Skeletal muscle tissue (tissue), 4 donors: ENCODE results near the gene TAT. TPM values are rescaled to one million over a fixed set of nuclear protein-coding genes. Genes with fewer than 3 reads are reported as not detected.
"Not testable (repeated sequence)": the region's sequence is repeated elsewhere in the genome, so short reads cannot be mapped to it uniquely, and the experiment has no call there.

Experiments used
- H3K27ac ChIP-seq: one replicate; pipeline ENCODE4 v1.7.0; 2013; ENCODE audit warnings: mild to moderate bottlenecking, low read depth, low read length, inconsistent platforms
- H3K27me3 ChIP-seq, 3 donors: one replicate each; pipeline ENCODE4 v1.7.0; 2013; ENCODE audit warnings: low read length in 3 of 3; ENCODE audit not compliant: control insufficient read depth in 3 of 3, insufficient read depth in 3 of 3
- H3K36me3 ChIP-seq, 3 donors: one replicate each; pipeline ENCODE4 v1.7.0; 2013; ENCODE audit warnings: low read length in 3 of 3; ENCODE audit not compliant: control insufficient read depth in 3 of 3, insufficient read depth in 3 of 3
- H3K4me1 ChIP-seq, 3 donors: one replicate each; pipeline ENCODE4 v1.7.0; 2013; ENCODE audit warnings: low read length in 3 of 3, mild to moderate bottlenecking in 3 of 3; ENCODE audit not compliant: control insufficient read depth in 3 of 3, insufficient read depth in 3 of 3
- H3K4me3 ChIP-seq, 3 donors: one replicate each; pipeline ENCODE4 v1.7.0; 2013; ENCODE audit warnings: low read length in 3 of 3
- H3K9ac ChIP-seq, 3 donors: one replicate each; pipeline ENCODE4 v1.7.0; 2013; ENCODE audit warnings: low read length in 3 of 3, mild to moderate bottlenecking in 3 of 3, moderate library complexity in 2 of 3, low read depth in 1 of 3
- H3K9me3 ChIP-seq, 3 donors: one replicate each; pipeline ENCODE4 v1.7.0; 2013; ENCODE audit warnings: low read length in 3 of 3; ENCODE audit not compliant: control insufficient read depth in 3 of 3
- total RNA-seq: library from RNA; depleted of rRNA; stranded (reverse); fragments of >200 nt; gene quantifications from one replicate; pipeline ENCODE4 v1.2.3, GENCODE V29; 2014
- donor health status: Osteomylitis.

Gene TAT
- total RNA-seq: not detected

DNA sequence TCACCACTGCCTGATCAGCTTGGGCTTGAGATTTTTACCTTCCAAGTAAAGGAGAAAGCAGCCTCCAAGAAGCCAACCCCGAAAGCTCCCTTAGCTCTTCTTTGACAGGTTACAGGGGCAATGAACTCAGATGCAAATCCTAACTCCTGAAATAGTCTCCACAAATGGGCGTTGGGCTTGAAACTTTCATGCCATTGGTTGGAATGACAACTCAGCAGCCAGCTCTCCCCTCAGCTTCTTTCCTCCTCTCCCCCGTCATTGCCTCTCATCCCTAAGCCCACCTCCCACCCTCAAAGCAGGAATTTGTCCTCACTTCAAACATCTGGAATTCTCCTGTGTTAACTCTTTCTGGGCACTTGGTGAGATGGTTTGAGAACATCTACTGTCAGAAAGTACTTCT, at the start of gene TAT:
Gene TAT (minus strand): TSS at position 122 of the 400 bp plus-strand sequence. CDS start 677 bp downstream, outside the sequence.
- Histone ChIP-seq H3K27ac (no peak within 1 kb of the TSS), H3K27me3 (peaks cover 0 to 12% (median 0%) of the 10 kb centered on the region in 3 donors), H3K4me3 (no peak within 1 kb of the TSS), H3K36me3 (no peaks in the 10 kb centered on the region), H3K9ac (no peak within 1 kb of the TSS), H3K4me1 (no peaks in the 10 kb centered on the region), H3K9me3 (no peaks in the 10 kb centered on the region)

DNA sequence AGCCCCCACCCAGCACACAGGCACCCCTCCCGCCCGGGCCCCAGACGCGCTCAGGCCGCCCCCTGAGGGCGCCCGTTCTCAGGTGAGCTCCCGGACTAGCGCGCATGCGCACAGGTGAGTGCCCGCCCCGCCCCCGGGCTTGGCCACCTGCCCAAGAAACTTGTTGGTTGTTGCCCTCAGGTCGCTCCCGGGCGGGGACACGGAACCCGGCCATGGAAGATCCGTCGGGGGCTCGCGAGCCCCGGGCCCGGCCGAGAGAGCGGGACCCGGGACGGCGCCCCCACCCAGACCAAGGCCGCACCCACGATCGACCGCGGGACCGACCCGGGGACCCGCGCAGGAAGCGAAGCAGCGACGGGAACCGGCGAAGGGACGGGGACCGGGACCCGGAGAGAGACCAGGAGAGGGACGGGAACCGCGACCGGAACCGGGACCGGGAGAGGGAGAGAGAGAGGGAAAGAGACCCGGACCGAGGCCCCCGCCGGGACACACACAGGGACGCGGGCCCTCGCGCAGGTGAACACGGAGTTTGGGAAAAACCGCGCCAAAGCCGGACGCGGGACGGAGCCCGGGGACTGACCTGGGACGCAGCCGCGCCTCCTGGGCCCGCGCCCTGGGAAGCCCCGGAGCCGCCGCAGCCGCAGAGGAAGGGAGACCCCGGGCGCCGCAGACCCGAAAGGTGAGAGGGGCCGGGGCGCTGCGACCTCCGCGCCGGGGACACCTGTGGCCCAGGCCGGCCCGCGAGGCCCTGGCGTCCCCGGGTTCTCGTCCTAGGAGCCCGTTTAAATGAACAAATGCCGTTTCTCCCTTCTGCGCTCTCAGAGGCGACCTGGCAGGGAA, 49.3 kb upstream of the TAT start, which contains the start of gene MARVELD3:
Gene MARVELD3 (plus strand): TSS at position 167 of the 840 bp plus-strand sequence. CDS start 46 bp downstream, at position 213.
- Histone ChIP-seq H3K4me3 (peak within 1 kb of the TSS in 2 of 3 donors; percentile 40 to 45), H3K27me3 (peaks cover 27 to 34% (median 33%) of the 10 kb centered on the region in 3 donors), H3K27ac (no peak within 1 kb of the TSS), H3K4me1 (peaks cover 3 to 6% (median 5%) of the 10 kb centered on the region in 3 donors), H3K9ac (no peak within 1 kb of the TSS), H3K9me3 (peaks cover 0 to 2% (median 0%) of the 10 kb centered on the region in 3 donors), H3K36me3 (no peaks in the 10 kb centered on the region)

DNA sequence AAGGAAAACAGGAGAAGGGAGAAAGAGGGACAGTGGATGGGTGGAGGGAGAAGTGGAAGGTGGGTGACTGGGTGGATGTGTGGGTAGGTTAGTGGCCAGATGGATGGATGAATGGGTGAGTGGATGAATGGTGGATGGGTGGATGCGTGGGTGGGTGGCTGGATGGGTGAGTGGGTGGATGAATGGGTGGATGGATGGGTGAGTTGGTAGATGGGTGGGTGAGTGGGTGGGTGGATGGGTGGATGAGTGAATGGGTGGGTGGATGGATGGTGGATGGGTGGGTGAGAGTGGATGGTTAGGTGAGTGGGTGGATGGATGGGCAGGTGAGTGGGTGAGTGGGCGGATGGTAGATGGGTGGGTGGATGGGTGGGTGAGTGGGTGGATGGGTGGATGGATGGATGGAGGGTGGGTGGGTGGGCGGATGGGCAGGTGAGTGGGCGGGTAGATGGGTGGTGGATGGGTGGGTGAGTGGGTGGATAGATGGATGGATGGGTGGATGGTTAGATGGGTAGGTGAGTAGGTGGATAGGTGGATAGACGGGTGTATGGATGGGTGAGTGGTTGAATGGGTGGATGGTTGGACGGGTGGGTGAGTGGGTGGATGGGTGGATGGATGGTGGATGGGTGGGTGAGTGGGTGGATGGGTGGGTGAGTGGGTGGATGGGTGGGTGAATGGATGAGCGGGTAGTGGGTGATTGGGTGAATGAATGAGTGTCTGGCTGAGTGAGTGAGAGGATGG, 48.4 kb upstream of the TAT start:
- H3K27me3 ChIP-seq: peaks cover 33 to 34% (median 33%) of the 10 kb centered on the region in 3 donors
- no peaks in the 10 kb centered on the region for H3K36me3 ChIP-seq
- H3K27ac ChIP-seq: no peak overlapping the region
- H3K9me3 ChIP-seq: peaks cover 0 to 2% (median 0%) of the 10 kb centered on the region in 3 donors
- no peak overlapping the region for H3K4me3 ChIP-seq
- H3K4me1 ChIP-seq: peaks cover 3 to 6% (median 5%) of the 10 kb centered on the region in 3 donors
- no peak overlapping the region for H3K9ac ChIP-seq

DNA sequence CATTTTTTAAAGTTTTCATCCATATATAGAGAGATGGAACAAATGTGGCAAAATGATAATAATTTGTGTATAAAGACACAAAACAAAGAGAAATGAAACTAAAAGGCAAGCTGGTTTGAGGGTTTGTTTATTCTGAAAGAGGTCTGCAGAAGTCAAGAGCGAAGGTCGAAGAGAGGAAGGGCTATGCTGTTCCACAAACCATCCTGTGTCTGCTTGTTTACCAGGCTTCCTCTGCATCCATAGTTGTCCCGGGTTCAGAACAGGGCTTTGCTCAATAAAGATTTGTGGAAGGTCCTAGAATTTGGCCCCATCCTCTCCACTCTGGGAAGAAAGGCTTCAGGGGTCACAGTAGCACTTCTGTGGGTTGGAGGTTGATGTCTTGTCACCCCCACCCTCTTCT, 46.7 kb upstream of the TAT start:
- Histone ChIP-seq H3K27ac (no peak overlapping the region), H3K27me3 (peaks cover 28 to 33% (median 30%) of the 10 kb centered on the region in 3 donors), H3K4me3 (no peak overlapping the region), H3K9ac (no peak overlapping the region), H3K36me3 (no peaks in the 10 kb centered on the region), H3K9me3 (peaks cover 0 to 2% (median 0%) of the 10 kb centered on the region in 3 donors), H3K4me1 (peaks cover 3 to 6% (median 5%) of the 10 kb centered on the region in 3 donors)

DNA sequence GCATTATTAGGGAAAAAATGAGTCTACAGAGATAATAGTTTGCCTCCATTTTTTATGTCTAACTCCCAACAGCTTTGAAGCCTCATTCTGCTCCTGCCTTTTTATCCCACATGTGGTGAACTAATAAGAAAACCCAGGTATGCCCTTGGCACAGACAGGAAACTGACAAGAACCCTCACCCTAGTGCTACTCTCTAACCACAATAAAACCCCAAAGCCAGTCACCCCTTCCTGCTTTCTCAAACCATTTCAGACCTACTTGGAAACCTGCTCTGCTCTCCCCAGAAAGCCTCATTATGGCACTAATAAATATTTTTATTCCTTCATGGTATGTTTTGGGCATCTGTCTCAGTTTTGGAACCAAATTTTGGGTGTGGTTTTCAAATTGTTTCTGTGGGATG, 45.2 kb upstream of the TAT start:
- Histone ChIP-seq H3K4me3 (no peak overlapping the region), H3K27ac (no peak overlapping the region), H3K9ac (no peak overlapping the region), H3K27me3 (peaks cover 19 to 27% (median 21%) of the 10 kb centered on the region in 3 donors), H3K4me1 (peaks cover 3 to 6% (median 5%) of the 10 kb centered on the region in 3 donors), H3K9me3 (peaks cover 0 to 2% (median 0%) of the 10 kb centered on the region in 3 donors), H3K36me3 (no peaks in the 10 kb centered on the region)

DNA sequence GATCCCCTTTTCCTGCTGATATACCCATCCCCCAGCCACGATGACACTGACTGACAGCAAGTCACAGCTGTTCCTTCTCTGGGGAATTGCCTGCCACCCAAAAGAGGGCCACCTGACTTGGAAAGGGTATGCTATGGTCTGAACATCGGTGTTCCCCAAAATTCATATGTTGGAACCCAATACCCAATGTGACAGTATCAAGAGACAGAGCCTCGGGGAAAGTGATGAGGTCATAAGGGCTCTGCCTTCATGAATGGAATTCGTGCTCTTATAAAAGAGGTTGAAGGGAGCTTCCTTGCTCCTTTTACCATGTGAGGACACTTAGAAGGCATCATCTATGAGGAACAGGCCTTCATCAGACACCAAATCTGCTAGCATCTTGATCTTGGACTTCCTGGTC, 41.5 kb upstream of the TAT start:
- Histone ChIP-seq H3K4me3 (no peak overlapping the region), H3K36me3 (no peaks in the 10 kb centered on the region), H3K27ac (no peak overlapping the region), H3K27me3 (peaks cover under 1 to 14% (median 4%) of the 10 kb centered on the region in 3 donors), H3K9me3 (peaks cover 0 to 2% (median 0%) of the 10 kb centered on the region in 3 donors), H3K9ac (no peak overlapping the region), H3K4me1 (no peaks in the 10 kb centered on the region)

DNA sequence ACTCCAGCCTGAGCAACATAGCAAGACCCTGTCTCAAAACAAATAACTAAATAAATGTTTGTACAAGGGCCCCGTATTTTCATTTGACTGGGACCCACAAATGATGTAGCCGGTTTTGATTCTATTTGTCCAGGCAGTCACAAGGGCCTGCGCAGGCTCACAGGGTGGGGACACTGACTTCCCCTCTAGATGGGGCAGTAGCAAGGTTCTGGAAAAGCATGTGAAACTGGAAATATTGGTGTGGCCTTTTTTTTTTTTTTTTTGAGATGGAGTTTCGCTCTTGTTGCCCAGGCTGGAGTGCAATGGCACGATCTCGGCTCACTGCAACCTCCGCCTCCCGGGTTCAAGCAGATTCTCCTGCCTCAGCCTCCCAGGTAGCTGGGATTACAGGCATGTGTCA, 38.1 kb upstream of the TAT start:
- H3K4me1 ChIP-seq: not testable (repeated sequence)

DNA sequence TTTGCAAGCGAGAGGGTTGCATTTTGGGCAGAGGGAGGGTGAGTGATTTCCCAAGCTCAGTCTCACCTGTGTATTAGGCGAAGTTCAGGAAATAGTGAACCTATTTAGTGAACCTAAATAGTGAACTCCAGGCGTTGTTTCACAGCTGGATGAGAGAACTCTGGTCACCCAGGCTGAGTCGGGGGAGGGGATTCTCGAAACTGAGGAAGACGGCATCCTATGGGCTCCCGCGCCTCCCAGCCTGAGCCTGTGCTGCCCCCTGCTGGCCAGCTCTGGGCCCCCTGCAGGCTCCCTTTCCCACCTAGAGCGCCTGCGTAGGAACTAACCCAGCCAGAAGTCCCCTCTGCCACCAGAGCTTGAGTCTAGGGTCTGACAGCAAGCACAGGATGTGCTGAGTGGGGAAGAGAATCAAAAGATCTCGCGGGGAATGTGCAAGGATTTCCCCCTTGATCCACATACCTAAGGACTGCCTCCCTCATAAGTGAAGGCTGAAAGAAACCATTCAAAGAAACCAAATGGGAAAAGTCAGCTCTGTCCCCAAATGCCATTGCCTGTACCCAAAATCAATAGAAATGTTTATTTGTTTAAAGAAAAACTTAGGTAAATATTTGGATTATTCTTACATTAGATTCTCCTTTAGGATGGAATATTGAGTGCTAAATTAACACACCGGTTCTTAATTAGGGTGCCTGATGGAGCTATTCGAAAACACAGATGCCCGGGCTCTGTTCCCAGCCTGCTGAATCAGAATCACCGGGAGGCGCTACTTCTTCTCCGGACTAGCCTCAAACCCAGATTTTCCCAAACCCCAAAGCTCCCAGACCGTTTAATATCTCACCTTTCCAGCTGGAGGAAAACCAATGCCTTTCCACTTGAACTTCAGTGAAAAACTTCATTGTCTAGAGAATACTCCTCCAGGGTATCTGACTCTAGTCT, 34.3 kb upstream of the TAT start:
- H3K27me3 ChIP-seq: peaks cover 4 to 10% (median 6%) of the 10 kb centered on the region in 3 donors

More for the DNA sequence above, 38.1 kb upstream of the TAT start:
- not testable (repeated sequence) for H3K36me3 ChIP-seq, H3K4me3 ChIP-seq, H3K9ac ChIP-seq, H3K27ac ChIP-seq, H3K9me3 ChIP-seq, H3K27me3 ChIP-seq

DNA sequence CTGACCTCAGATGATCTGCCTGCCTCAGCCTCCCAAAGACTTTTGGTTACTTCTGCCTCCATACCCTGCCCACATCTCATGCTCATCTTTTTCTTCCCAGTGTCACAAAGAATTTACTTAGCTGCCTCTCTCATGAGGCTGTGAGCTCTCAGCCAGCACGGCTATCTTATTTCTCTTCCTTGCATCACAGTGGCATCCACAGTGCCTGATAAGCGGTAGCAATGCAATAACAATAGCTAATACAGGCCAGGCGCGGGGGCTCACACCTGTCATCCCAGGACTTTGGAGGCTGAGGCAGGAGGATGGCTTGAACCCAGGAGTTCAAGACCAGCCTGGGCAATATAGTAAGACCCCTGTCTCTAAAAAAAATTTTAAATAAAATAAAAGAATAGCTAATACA, 33.6 kb upstream of the TAT start:
- Histone ChIP-seq H3K27me3 (peaks cover 4 to 10% (median 6%) of the 10 kb centered on the region in 3 donors), H3K36me3 (no peaks in the 10 kb centered on the region), H3K4me1 (no peaks in the 10 kb centered on the region), H3K9me3 (no peaks in the 10 kb centered on the region), H3K9ac (no peak overlapping the region), H3K27ac (no peak overlapping the region), H3K4me3 (no peak overlapping the region)

More for the DNA sequence above, 34.3 kb upstream of the TAT start:
- Histone ChIP-seq H3K9me3 (no peaks in the 10 kb centered on the region), H3K36me3 (no peaks in the 10 kb centered on the region), H3K9ac (no peak overlapping the region), H3K4me3 (no peak overlapping the region), H3K27ac (no peak overlapping the region), H3K4me1 (no peaks in the 10 kb centered on the region)
